Measurements from ENCODE around the gene TESK2.
"Not testable (repeated sequence)": the region's sequence is repeated elsewhere in the genome, so short reads cannot be mapped to it uniquely, and the experiment has no call there.

Gene TESK2

GRCh38 chr1:45467353-45467752, 23.6 kb downstream of the TESK2 start:
- not testable (repeated sequence) for DNase-seq

- DNase-seq, result no peak
Measured at GRCh38 chr1:45465277-45465676, 25.7 kb downstream of the TESK2 start.

- no peak for DNase-seq
Measured at GRCh38 chr1:45458894-45459293, 32.1 kb downstream of the TESK2 start.

GRCh38 chr1:45456531-45456930, 34.4 kb downstream of the TESK2 start:
- no peak for DNase-seq

GRCh38 chr1:45455162-45455561, 35.8 kb downstream of the TESK2 start:
- DNase-seq, result no peak

GRCh38 chr1:45454464-45454863, 36.5 kb downstream of the TESK2 start:
- no peak for DNase-seq

- DNase-seq, result no peak
Measured at GRCh38 chr1:45452503-45452902, 38.5 kb downstream of the TESK2 start.

GRCh38 chr1:45448357-45448756, 42.6 kb downstream of the TESK2 start:
- DNase-seq, result no peak

- no peak for DNase-seq
Measured at GRCh38 chr1:45446950-45447672, 43.9 kb downstream of the TESK2 start.

GRCh38 chr1:45446530-45446929, 44.4 kb downstream of the TESK2 start:
- DNase-seq, result no peak

- DNase-seq, result no peak
Measured at GRCh38 chr1:45444609-45445131, 46.3 kb downstream of the TESK2 start.

GRCh38 chr1:45443580-45444446, 47.1 kb downstream of the TESK2 start:
- DNase-seq, result no peak

GRCh38 chr1:45442272-45442671, 48.7 kb downstream of the TESK2 start:
- no peak for DNase-seq

GRCh38 chr1:45437323-45437722, 53.6 kb downstream of the TESK2 start:
- DNase-seq, result no peak

GRCh38 chr1:45430490-45430889, 60.5 kb downstream of the TESK2 start:
- peak; percentile 45 to 66 for DNase-seq

GRCh38 chr1:45429561-45430159, 61.3 kb downstream of the TESK2 start:
- DNase-seq, result peak in 1 of 2 donors; percentile 13

- peak; percentile 61 to 82 for DNase-seq
Measured at GRCh38 chr1:45423906-45424678, 66.9 kb downstream of the TESK2 start.

- no peak for DNase-seq
Measured at GRCh38 chr1:45421935-45422334, 69.0 kb downstream of the TESK2 start.

GRCh38 chr1:45414746-45415145, 76.2 kb downstream of the TESK2 start:
- no peak for DNase-seq

- peak in 1 of 2 donors; percentile 21 for DNase-seq
Measured at GRCh38 chr1:45412899-45413298, 78.1 kb downstream of the TESK2 start.

- DNase-seq, result no peak
Measured at GRCh38 chr1:45411510-45411899, 79.5 kb downstream of the TESK2 start.

GRCh38 chr1:45410850-45411509, 80.0 kb downstream of the TESK2 start:
- DNase-seq, result peak; percentile 48 to 76

Data from inflammatory macrophage treated with lipopolysaccharide for 1 hour (primary cell).